Osteoblast (primary cell): ENCODE data around the gene STAT4. TPM values are rescaled to one million over a fixed set of nuclear protein-coding genes. Genes with fewer than 3 reads are reported as not detected.

Source experiments
- DNase-seq: peaks from one replicate; pipeline ENCODE4 v3.0.0; 2011; ENCODE audit warnings: low spot score, mixed read lengths; ENCODE audit not compliant: insufficient read length; ENCODE audit errors: missing footprints
- H2AFZ ChIP-seq: 2 replicates; pipeline ENCODE4 v1.6.0; 2011; ENCODE audit warnings: mild to moderate bottlenecking, low read length
- H3K27ac ChIP-seq: 2 replicates; pipeline ENCODE4 v1.5.1; 2011; ENCODE audit warnings: mild to moderate bottlenecking, low read depth, low read length, moderate library complexity
- H3K27me3 ChIP-seq: 2 replicates; pipeline ENCODE4 v1.6.0; 2012; ENCODE audit warnings: mild to moderate bottlenecking, control low read depth, inconsistent platforms, low read length, moderate library complexity; ENCODE audit not compliant: insufficient read depth
- H3K36me3 ChIP-seq: 2 replicates; pipeline ENCODE4 v1.5.1; 2011; ENCODE audit warnings: mild to moderate bottlenecking, low read length, control low read depth, moderate library complexity; ENCODE audit not compliant: insufficient read depth
- H3K4me1 ChIP-seq: 2 replicates; pipeline ENCODE4 v1.5.1; 2011; ENCODE audit warnings: mild to moderate bottlenecking, low read length, control low read depth, moderate library complexity; ENCODE audit not compliant: insufficient read depth
- H3K4me2 ChIP-seq: 2 replicates; pipeline ENCODE4 v1.6.0; 2011; ENCODE audit warnings: mild to moderate bottlenecking, low read length; ENCODE audit not compliant: insufficient read depth
- H3K4me3 ChIP-seq: fragments of 200-600 bp; sonication (generic); 3 replicates; pipeline ENCODE4 v1.5.1; 2012; ENCODE audit warnings: mild to moderate bottlenecking, low read length, inconsistent platforms; ENCODE audit not compliant: insufficient read depth
- H3K79me2 ChIP-seq: 2 replicates; pipeline ENCODE4 v1.6.0; 2012; ENCODE audit warnings: mild to moderate bottlenecking, low read length, control low read depth, inconsistent platforms; ENCODE audit not compliant: insufficient read depth
- H3K9me3 ChIP-seq: 2 replicates; pipeline ENCODE4 v1.5.1; 2011; ENCODE audit warnings: low read depth, low read length, control low read depth
- H4K20me1 ChIP-seq: 2 replicates; pipeline ENCODE4 v1.6.0; 2012; ENCODE audit warnings: mild to moderate bottlenecking, low read length, control low read depth; ENCODE audit not compliant: insufficient read depth
- total RNA-seq: library from RNA; depleted of rRNA; stranded (reverse); fragments of >200 nt; gene quantifications from 2 replicates; pipeline ENCODE4 v1.2.3, GENCODE V29; 2012
- TF ChIP-seq, protein P1 (sequence below): IDR thresholded peaks from 2 replicates; pipeline ENCODE4 v1.5.1; 2011; ENCODE audit warnings: mild to moderate bottlenecking, low read depth, low read length, moderate library complexity; ENCODE audit errors: extremely low read depth

STAT4 gene
- total RNA-seq, 1 donor = 16.6 TPM

- Histone ChIP-seq H4K20me1 (no peaks in the 10 kb centered on the region), H3K36me3 (no peaks in the 10 kb centered on the region), H3K4me1 (peaks cover 2% of the 10 kb centered on the region), H3K79me2 (no peaks in the 10 kb centered on the region), H2AFZ (no peak overlapping the region), H3K9me3 (no peaks in the 10 kb centered on the region), H3K27me3 (no peaks in the 10 kb centered on the region), H3K27ac (no peak overlapping the region), H3K4me2 (no peak overlapping the region), H3K4me3 (no peak overlapping the region)
- DNase-seq = no peak
- TF ChIP-seq, protein P1, sequence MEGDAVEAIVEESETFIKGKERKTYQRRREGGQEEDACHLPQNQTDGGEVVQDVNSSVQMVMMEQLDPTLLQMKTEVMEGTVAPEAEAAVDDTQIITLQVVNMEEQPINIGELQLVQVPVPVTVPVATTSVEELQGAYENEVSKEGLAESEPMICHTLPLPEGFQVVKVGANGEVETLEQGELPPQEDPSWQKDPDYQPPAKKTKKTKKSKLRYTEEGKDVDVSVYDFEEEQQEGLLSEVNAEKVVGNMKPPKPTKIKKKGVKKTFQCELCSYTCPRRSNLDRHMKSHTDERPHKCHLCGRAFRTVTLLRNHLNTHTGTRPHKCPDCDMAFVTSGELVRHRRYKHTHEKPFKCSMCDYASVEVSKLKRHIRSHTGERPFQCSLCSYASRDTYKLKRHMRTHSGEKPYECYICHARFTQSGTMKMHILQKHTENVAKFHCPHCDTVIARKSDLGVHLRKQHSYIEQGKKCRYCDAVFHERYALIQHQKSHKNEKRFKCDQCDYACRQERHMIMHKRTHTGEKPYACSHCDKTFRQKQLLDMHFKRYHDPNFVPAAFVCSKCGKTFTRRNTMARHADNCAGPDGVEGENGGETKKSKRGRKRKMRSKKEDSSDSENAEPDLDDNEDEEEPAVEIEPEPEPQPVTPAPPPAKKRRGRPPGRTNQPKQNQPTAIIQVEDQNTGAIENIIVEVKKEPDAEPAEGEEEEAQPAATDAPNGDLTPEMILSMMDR = no peak
These were observed 46.3 kb upstream of the STAT4 start for GRCh38 chr2:191197096-191197495.

DNA sequence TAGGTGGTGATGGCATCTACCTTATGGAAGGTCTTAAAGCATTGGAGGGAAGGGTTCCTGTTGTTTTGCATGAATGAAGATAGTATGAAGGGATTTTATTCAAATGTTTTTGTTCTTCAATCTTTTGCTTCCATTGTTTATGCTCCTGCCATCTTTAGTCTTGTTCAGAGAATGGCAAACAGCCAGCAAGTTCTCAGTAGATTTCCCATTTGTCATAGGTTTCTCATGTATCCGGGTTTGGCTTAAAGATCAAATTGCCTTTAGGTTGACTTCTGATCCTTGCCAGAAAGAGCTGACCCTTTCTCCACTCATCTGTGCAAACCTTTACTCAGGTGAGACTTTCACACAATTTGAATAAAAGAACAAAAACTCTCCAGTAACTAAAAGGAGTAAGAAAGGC lies 44.2 kb upstream of the STAT4 start:
- Histone ChIP-seq H3K27ac (no peak overlapping the region), H3K9me3 (no peaks in the 10 kb centered on the region), H3K36me3 (no peaks in the 10 kb centered on the region), H2AFZ (no peak overlapping the region), H3K27me3 (no peaks in the 10 kb centered on the region), H3K4me1 (no peaks in the 10 kb centered on the region), H3K79me2 (no peaks in the 10 kb centered on the region), H4K20me1 (no peaks in the 10 kb centered on the region), H3K4me3 (no peak overlapping the region), H3K4me2 (no peak overlapping the region)
- TF ChIP-seq, protein P1 = no peak
- DNase-seq = no peak

GRCh38 chr2:191190861-191191552 lies 40.2 kb upstream of the STAT4 start:
- Histone ChIP-seq H3K4me3 (no peak overlapping the region), H3K4me1 (peaks cover 11% of the 10 kb centered on the region), H3K27me3 (no peaks in the 10 kb centered on the region), H2AFZ (no peak overlapping the region), H3K4me2 (no peak overlapping the region), H3K79me2 (no peaks in the 10 kb centered on the region), H3K27ac (no peak overlapping the region), H3K9me3 (no peaks in the 10 kb centered on the region), H4K20me1 (no peaks in the 10 kb centered on the region), H3K36me3 (no peaks in the 10 kb centered on the region)
- DNase-seq = no peak
- TF ChIP-seq, protein P1 = no peak

DNA sequence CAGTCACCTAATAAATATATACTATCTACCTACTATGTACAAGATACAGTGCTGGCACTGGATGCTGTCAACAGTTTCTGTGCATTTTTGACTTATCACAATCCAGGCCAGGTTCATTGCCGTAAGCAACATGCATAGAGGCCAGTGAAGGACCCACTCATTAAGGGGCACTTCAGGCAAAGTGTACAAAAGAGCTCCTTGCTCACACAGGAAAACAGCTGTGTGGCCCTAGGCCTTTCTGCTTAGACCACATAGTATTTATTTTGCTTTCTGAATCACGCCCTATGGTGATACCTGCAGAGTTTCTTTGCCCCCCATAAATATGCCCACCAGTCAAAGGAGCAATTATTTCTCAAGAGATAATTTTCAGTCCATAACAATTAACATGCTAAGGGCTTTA lies 39.6 kb upstream of the STAT4 start:
- no peaks in the 10 kb centered on the region for H3K79me2 ChIP-seq
- H3K36me3 ChIP-seq = no peaks in the 10 kb centered on the region
- H3K4me1 ChIP-seq = peaks cover 11% of the 10 kb centered on the region
- H2AFZ ChIP-seq = no peak overlapping the region
- no peaks in the 10 kb centered on the region for H3K27me3 ChIP-seq
- DNase-seq = no peak
- H3K9me3 ChIP-seq = no peaks in the 10 kb centered on the region
- H3K4me3 ChIP-seq = no peak overlapping the region
- no peak overlapping the region for H3K27ac ChIP-seq
- TF ChIP-seq, protein P1 = no peak
- no peaks in the 10 kb centered on the region for H4K20me1 ChIP-seq
- H3K4me2 ChIP-seq = no peak overlapping the region
